HG02973 (cell line): ENCODE results near the gene ERC2.
A peak's percentile ranks its signal among the peaks of the same experiment; 100 is the strongest.
"Not testable (repeated sequence)": the region's sequence is repeated elsewhere in the genome, so short reads cannot be mapped to it uniquely, and the experiment has no call there.

Experiments
- ATAC-seq: cut with Tn5 transposase; IDR thresholded peaks from one replicate; pipeline ENCODE4 v1.9.1; 2021; ENCODE audit warnings: moderate library complexity; ENCODE audit not compliant: unreplicated experiment

The ERC2 gene

DNA sequence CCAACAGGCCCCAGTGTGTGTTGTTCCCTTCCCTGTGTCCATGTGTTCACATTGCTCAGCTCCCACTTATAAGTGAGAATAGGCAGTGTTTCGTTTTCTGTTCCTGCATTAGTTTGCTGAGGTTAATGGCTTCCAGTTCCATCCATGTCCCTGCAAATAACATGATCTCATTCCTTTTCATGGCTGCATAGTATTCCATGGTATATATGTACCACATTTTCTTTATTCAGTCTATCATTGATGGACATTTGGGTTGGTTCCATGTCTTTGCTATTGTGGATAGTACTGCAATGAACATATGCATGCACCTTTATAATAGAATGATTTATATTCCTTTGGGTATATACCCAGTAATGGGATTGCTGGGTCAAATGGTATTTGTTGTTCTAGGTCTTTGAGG is 452.9 kb downstream of the ERC2 start:
- ATAC-seq = not testable (repeated sequence)

DNA sequence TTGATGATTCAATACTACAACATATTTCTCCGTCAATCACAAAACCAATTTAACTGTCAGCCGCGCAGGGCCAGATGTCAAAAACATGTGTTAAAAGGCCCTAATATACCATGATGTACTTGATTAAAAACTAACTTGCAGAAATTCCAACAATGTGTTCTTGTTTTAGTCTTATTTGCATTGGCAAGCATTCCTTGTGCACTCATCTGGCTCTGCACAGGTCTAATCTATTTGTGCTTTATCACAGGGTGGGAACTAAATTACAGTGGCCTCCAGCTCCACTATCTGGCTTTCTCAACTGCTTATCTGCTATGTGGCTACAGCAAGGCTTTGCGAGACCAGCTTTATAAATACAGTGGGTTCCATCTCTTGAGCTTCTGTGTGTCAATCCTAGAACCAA is 455.5 kb downstream of the ERC2 start:
- ATAC-seq = no peak

DNA sequence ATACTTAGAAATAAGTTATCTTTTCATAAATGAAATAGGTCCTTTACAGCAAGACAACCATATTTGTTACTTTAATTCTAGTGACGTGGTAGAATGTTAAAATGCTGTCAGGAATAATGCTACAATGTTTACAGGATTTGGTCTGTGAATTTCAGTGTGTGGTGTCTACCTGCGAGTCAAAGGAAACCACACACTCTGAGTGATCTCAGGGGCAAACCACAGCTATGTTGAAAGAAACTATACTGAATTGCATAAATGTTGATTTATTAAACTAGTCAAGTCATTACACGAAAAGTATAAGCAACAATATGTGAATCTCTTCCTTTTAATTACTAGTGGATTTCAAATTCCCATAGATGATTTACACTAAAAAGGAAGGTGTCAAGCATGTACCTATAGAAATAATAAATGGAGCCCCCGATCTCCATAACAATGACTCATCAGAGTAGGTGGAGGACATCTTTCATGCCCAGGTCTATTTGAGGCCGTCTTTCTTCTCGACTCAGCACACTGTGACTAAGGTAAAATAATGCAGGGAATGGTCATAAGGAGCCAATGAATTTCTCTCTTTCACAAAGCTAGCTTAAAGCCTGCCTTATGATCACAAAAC is 463.0 kb downstream of the ERC2 start:
- ATAC-seq = no peak

DNA sequence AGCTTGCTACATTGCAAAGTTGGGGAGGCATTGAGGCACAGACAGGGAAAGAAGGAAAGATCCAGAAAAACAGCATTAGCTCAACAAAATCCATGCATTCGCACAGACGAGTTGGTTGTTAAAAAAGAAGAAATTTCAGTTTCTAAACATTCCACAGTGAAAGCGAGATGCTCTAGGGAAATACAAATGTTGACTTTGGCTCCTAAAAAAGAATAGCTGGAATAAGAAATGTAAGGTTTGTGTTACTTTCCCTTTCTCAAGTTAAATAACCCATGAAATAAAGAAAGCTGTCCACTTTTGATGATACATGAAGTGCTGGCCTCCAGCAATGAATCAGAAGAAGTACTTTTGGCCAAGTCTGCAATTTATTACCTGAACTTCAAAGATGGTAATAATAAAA is 465.1 kb downstream of the ERC2 start:
- no peak for ATAC-seq

DNA sequence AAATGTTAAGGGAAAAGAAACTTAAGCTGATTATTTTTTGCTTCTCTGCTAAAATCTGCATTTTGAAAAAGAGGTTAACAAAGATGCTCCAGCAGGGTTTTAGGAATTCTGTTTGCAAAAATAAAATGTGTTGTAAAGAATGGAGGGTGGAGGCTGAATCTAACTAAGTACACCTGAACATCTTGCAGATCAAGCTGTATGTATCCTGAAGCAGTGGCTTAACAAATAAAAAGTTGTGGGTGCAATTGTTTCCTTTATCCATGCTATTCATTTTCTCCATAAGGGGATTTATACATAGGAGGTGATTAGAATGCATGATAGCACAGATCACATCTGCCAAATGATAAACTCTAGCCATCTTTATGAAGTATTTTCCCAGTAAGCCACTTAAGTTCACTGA is 466.3 kb downstream of the ERC2 start:
- ATAC-seq = no peak

DNA sequence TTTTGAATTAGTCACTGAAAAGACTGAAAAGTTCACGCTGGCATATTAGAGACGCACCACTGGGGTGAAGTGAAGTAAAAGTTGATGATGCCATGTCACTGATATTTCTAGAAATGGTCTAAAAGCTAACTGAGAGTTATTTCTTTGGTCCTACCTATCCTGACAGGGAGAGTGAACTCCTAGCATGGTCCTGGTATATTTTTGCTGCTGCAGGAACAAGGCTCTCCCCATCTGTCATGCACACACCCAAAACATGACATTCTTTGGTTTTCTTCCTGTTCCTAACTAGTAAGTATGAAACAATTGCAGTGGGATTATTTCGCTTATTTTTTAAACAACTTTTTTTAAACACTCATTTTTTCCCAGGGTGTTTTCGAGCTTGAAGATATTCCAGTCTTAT is 466.7 kb downstream of the ERC2 start:
- no peak for ATAC-seq

DNA sequence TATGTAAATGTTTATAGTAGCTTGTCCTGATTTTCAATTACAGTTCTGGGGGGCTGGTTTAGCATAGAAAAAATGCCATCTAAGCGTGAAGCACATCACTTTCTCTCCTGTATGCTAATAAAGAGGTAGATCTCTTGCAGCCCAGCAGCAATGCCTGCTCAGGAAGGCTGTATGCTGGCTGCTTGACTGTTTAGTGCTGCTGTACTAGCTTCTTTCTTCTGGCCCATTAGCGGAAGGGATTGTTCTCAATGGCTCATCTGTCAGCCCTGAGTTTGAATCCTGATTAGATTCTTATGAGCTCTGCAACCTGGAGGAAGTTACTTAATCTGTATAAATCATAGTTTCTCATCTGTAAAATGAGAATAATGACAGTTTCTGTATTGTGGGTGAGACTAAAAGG is 478.9 kb downstream of the ERC2 start:
- ATAC-seq = no peak

DNA sequence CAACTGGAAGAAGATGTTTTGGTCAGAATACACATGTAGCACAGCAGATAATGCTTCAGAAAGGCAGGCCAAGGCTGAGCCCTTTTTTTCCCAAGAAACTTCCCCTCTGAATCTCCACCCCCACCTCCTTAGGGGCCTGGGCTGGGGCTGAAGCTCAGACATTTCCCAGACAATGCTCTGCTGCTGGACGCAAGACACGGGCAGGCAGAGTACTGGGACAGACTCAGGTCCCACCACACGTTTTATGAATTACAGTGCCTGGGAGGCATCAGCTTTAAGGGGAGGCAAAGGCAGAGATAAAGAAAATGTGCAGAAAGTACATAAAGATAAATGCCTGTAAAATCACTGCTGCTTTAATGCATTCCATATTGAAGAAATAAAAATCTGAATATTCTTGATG is 479.4 kb downstream of the ERC2 start:
- no peak for ATAC-seq

DNA sequence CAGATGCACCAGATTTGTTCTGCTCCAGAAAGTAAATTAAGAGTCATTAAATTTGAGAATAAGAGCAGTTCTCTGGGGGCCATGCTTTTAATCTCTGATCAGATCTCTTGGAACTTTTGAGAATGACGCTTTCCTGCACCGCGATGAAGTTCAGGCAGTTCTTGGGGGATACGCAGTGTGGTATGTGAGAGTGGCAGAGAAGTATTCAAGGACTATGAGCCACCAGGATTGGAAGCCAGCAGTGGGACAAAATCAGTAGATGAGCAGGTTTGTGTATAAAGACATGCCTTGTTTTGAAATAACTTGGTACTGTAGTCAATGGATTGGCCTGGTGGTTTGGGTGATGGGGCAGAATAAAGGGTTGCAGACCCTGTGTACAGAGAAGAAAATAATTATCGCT is 483.6 kb downstream of the ERC2 start:
- no peak for ATAC-seq

DNA sequence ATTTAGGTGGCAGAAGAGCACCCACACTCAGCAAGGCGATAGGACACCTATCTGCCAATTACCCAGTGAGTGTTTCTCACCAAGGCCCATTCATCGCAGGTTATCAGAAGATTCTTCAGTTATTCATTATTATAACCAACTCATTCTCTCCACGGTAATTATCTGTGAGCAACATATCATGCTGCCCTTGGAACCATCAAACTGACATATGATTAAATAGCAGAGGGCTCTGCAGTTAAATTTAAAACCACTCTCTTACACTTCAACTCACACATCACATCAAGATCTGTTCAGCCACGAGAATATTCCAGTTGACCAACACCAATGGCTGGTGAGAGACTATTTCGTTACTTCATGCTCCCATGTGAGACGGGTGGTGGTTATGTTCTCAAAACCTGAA is 489.3 kb downstream of the ERC2 start:
- ATAC-seq = no peak

DNA sequence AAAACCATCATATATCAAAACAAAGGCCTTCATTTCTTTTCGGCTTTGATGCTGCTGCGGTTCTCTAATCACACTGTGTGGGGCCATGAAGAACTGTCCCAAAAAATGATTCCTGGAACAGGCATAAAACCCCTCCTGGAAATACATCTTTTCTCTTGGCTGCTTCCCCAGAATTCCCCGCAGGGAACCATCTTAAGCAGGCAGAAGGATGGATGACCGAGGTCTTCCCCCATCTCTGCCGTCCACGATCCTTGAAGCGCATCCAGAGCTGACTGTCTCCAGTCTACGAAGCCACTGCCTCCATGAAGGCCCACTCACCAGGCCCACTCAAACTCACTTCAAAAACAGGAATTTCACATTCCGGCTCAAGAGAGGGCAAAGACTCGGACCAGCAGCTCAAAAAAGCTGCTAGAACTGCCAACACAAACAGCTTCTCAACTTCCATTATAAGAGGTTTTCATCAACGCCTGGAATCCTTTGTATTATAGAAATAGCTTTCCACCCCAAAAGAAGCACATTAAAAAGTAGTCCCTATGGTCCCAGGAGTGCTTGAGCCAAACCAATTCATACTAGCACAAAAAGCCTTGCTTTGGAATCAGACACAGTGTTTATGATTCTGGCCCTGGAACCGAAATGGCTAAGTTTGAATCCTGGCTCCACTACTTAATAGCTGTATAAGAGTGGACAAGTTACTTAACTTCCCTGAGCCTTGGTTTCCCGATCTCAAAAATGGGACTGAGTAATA is 493.7 kb downstream of the ERC2 start:
- no peak for ATAC-seq

DNA sequence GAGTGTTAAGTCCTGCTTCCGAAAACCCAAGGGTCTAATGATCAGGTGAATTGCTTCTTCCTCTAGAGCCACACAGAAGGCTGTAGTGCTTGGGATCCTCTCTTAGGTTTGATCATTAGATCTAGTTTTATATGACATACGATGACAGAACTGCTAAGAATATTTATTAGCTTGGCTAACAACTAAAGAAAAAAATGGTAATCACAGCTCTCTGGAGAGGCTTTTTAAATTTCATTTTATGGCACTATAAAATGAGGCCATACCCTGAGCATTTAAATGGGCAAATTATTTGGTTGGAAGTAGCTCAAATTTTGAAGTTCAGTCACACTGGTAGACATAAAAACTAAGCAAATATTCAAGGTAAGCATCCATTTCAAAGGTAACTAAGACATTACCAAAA is 498.6 kb downstream of the ERC2 start:
- ATAC-seq = no peak

DNA sequence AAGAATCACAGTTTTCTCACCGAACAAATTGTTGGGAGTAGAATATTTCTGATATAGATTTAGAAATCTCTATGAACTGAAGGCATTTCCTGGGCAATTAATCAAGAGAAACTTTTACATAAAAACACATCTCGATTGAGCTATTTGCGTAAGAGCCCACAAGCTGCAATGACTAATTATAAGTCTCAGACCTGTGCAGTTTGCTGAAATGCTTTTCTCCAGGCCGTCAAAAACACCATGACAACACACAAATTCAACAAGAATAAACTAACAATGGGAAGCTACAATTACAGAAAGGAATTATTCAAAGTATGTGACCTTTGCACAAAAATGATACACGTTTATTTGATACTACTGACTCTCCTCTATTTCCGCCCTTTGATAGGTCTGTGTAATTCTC is 499.9 kb downstream of the ERC2 start:
- no peak for ATAC-seq

DNA sequence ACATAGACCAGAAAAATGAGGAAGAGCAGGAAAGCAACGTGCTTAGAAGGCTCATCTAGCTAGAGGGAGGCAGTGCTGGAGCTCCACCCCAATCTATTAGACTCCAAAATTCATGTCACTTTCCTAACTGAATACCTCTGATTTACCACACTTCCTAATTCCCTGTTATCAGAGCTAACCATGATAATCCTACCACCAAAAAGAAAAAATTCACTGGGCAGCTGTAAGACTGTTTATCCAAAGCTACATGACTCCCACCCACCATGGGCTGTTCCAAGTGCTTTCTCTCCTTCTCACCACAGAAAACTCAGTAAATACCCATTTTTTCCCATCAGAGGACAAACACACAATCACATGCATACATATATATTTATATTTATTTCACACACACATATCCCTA is 501.7 kb downstream of the ERC2 start:
- no peak for ATAC-seq

DNA sequence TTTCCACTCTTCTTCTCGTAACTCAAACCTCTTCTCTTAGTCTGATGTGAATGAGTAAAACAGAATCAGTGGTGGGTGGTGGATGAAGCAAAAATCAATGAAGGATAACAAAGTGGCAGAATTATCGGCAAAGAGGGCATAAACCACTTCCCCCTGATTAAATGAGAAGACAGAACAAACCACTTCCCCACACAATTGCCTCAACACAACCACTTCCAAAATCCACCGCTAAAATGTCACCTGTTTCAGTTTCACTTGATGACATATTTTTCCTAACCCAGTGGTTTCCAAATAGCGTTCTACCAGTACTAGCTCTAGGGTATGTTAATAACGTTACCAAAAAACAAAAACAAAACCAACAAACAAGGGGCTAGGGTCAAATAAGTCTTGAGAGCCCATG is 502.5 kb downstream of the ERC2 start:
- peak; percentile 60 for ATAC-seq

DNA sequence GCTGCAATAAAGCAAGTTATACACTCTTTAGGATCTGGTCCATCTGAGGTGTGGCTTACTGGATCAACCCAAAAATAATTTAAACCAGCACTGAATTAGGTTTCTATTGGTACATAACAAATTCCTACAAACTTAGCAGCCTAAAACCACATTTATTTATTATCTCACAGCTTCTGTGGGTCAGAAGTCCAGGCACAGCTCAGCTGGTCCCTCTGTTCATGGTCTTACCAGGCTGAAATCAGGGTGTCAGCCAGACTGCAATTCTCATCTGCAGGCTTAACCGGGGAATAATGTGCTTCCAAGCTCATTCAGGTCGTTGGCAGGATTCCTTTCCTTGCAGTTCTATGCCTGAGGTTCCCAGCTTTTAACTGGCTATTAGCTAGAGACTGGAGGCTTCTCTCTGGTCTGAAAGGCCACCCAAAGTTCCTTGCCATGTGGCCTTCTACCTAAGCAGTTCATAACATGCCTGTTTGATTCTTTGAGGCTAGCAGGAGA is 503.7 kb downstream of the ERC2 start:
- ATAC-seq = no peak

DNA sequence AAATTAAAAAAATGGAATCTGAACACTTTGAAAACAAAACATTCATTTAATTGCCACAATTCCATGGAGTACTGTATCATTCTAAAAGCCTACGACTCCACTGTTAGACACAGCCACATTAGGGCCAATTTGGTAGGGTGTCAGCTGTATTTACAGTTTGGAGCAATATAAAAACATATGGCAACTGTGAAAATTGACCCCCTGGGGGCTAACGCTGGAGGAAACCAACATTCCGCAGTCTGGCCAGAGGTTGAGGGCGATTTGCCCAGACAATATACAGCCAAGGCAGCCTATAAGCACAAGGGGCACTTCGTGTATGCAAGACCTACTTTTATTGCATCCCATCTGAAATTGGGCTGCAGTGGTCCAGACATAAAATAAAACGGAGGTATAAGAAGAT is 504.7 kb downstream of the ERC2 start:
- no peak for ATAC-seq

DNA sequence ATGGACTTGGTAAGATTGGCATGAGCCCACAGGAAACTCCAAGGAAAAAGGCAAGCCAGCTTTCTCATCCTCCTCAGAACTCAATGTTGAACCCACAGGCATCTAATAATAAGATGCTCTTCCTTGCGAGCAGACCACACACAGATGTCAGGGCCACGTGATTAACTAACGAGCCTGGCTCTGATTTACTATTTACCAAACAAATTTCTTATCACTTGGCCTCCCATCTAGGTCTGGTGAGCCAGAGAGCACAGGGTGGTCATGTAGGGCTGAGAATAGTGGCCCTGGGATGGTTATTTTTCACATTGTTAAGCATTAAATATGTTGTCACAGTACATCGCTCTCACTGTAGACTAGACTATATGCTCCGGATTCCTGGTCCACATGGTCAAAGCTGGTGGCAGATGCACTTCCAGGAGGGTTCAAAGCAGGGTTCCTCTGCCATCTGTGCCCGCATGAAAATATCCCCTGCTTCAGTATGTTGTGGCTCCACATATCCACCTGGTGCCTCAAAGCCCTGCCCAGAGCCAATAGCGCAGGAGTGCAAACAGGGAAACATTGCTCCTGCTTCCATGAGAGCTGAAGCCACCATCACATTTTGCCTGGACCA is 508.7 kb downstream of the ERC2 start:
- ATAC-seq = no peak

DNA sequence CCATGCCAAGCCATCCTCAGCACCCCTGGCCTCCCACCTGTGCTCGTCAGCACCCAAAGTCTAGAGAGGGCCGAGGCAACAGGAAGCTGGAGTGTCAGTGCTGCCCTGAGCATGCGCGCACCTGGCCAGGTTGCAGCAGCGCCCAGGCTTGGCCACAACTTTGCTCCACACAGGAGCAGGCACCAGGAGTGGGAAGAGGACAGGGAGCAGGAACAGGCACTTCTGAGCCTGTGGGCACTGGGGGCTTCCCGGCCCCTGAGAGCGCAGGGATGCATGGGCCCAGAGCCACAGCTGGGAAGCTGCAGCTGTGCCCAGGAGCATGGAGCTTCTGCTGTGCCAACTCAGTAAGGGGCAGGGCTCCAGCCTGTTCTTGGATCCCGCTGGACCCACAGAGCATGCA is 509.7 kb downstream of the ERC2 start:
- ATAC-seq = no peak

DNA sequence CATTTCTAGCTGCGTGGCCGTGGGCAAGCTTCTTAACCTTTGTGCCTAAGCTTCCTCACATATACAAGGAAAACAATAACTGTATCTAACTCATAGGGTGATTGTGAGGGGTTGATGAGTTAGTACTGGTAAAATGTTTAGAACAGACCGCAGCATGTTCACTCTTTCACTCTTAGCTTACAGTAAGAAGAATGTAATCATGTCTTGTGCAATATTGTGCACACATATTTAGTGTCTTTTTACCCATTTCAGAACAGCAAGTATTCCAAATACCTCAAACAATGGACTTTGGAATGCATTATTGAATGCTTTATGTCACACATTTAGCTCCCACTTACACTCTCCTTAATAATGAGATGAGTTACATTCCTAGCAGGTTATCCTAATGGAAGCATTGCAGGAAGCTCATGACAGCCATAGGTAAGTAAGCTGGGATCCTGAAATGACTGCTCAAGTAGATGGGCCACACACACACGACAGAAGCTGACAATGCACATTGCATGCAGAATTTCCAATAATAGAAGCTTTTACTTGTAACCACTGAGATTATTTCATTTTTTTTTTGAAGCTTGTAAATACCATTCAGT is 512.3 kb downstream of the ERC2 start:
- ATAC-seq = no peak

DNA sequence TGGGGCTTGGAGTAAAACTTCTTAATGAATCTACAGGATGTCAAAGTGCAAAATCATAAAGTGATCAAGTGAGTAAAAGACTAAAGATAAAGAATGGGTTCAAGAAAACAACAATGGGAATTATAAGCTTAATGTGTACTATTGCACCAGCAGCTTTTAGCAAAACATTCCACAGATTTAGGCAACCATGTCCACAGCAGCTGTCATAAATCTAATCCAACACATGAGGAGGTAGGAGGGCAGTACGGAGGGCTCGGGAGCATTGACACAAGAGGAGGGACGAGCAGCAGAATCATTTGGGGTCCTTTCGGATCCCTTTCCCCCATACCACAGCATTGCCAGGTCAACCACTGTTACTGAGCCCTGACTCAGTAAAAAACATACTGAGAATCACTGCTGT is 516.9 kb downstream of the ERC2 start:
- ATAC-seq = no peak

DNA sequence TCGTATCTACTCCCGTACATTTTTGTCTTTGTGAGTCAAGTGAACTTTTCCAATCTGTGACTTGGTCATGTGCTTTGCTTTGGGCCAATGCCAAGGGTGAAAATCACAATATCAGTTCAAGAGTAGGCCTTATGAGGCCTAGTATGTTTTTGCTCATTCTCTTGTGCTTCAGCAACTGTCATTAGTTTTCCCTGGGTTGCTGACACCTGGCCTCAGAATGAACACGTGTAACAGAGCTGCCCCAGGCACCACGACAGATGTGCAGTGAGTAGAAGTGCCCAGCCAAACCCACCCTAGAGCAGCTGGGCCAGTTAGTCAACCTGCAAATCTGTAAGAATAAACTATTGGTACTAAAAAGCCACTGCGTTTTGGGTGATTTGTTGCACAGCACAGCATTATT is 520.9 kb downstream of the ERC2 start:
- no peak for ATAC-seq
